ENCODE measurements around the gene SPIN2B. TPM values are rescaled to one million over a fixed set of nuclear protein-coding genes. Genes with fewer than 3 reads are reported as not detected.

Gene SPIN2B
- total and polyA plus RNA-seq, 2 donors (not counting 3 experiments of a cell fraction or from before 2014, with no cell fraction given): 7.1 to 8.8 TPM

GRCh38 chrX:57134702-57135101, 13.4 kb upstream of the SPIN2B start:
- Histone ChIP-seq H3K4me2 (ENCODE audit: insufficient read depth, low read length) (no peak overlapping the region), H2AFZ (ENCODE audit: low read depth, low read length) (no peak overlapping the region), H3K27ac (ENCODE audit: insufficient read depth, low read depth, low read length) (no peak overlapping the region), H3K9me1 (replicated peaks; ENCODE audit: control insufficient read depth, extremely low read depth, insufficient read depth, low read length) (no peaks in the 10 kb centered on the region), H3K9ac (replicated peaks; ENCODE audit: extremely low read depth, insufficient read depth, low read length) (no peak overlapping the region), H3K79me2 (ENCODE audit: control insufficient read depth, insufficient read depth, low read length) (no peaks in the 10 kb centered on the region), H3K36me3 (ENCODE audit: control insufficient read depth in 2 of 2, extremely low read depth in 1 of 2, insufficient read depth in 2 of 2, low read length in 2 of 2) (no peaks in the 10 kb centered on the region), H3K4me3 (replicated peaks in 1 of 3; ENCODE audit: insufficient read depth in 1 of 3, low read depth in 1 of 3, low read length in 3 of 3) (no peak overlapping the region), H3K27me3 (ENCODE audit: control insufficient read depth in 2 of 2, insufficient read depth in 2 of 2, low read length in 2 of 2) (no peaks in the 10 kb centered on the region), H4K20me1 (replicated peaks; ENCODE audit: control insufficient read depth, extremely low read depth, insufficient read depth, low read length) (no peaks in the 10 kb centered on the region), H3K4me1 (ENCODE audit: control insufficient read depth, extremely low read depth, insufficient read depth, low read length) (no peaks in the 10 kb centered on the region), H3K9me3 (replicated peaks; ENCODE audit: control insufficient read depth, insufficient read depth, low read length) (no peaks in the 10 kb centered on the region)
- intact Hi-C loops (cut with micrococcal nuclease): no loop called here
- FAIRE-seq (no peak), DNase-seq (ENCODE audit: low read depth, low spot score) (no peak)
- dilution Hi-C loops (cut with MboI; ENCODE audit: extremely low pct_ligation_motif_present, low sequenced_read_pairs): no loop called here
- ChIA-PET POLR2A (no interaction called here), CTCF (no interaction called here)
- TF ChIP-seq JUN (IDR thresholded peaks at IDR 0.05; ENCODE audit: borderline replicate concordance, insufficient read depth, insufficient read length, low read depth) (no peak), CTCF (IDR thresholded peaks at IDR 0.05; ENCODE audit: extremely low read depth in 1 of 2, insufficient read depth in 1 of 2, low read depth in 1 of 2, low read length in 2 of 2) (no peak), FOS (IDR thresholded peaks at IDR 0.05; ENCODE audit: borderline replicate concordance, insufficient read depth, low read length) (no peak), POLR2A (IDR thresholded peaks at IDR 0.05; ENCODE audit: low read depth, low read length) (no peak), EZH2 (IDR thresholded peaks at IDR 0.05; ENCODE audit: borderline replicate concordance, low read depth, low read length, severe bottlenecking) (no peak), MAX (IDR thresholded peaks at IDR 0.05; ENCODE audit: insufficient read depth, insufficient read length) (no peak), GATA2 (IDR thresholded peaks at IDR 0.05; ENCODE audit: insufficient read depth, insufficient read length, low read depth, low read length) (no peak), MYC (IDR thresholded peaks at IDR 0.05; ENCODE audit: low read depth, low read length) (no peak), POLR2AphosphoS5 (IDR thresholded peaks at IDR 0.05; ENCODE audit: insufficient read depth, low read depth, low read length) (no peak)
- no TSS peak for BruUV-seq (replicated peaks)
